HG03196 (cell line): ENCODE measurements around the gene HSBP1.

Experiments
- ATAC-seq: cut with Tn5 transposase; IDR thresholded peaks from one replicate; pipeline ENCODE4 v1.9.1; 2021; ENCODE audit not compliant: unreplicated experiment

HSBP1 gene

DNA sequence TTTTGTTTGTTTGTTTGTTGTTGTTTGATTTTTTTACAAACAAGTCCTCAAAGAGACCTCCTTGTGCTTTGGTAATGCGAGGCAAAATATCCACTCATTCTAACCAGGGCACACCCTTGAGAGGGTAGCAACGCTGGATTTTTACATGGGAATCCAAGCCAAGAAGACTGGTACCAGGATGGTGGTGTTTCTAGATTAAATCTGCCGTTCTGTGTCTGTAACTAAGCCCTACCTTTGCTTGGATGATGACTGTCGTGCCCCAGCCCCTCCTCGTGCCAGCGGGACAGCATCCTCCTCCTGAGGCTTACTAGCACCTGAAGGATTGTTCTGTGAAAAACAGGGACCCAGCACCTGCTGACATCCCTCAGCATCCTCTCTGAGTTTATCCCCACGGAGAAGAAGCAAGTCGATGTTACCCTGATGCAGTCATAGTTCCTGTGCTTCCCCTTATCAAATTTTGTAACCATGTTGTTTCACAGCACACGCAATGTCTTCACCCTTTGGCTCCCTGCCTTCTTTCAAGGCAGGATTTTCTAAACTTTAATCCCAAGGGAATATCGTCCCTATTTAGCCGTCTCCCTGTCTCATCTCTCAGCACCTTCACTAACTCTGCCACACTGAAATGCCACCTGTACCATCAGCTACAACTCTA lies 5.1 kb upstream of the HSBP1 start:
- ATAC-seq, result no peak

GRCh38 chr16:83803811-83804210 lies 4.0 kb upstream of the HSBP1 start:
- ATAC-seq, result no peak

DNA sequence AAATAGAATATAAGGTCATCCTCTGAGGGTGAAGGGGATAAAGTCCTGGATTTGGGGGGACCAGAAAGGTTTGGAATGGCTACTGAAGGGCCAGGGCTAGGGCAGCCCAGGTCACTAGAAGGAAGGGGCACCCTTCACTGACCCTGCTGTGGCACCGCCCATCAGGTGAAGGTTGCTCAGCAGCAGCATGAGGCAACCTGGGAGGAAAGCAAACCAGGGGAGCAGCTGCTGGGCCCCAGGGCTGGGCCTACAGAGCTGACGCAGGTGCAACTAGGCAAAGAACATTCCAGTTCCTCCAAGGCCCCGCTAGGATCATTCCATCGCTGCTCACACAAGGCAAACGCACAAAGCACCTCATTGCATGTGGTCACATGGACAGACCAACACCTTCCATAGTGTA lies 3.4 kb upstream of the HSBP1 start:
- ATAC-seq, result no peak

GRCh38 chr16:83806036-83806435 lies 1.7 kb upstream of the HSBP1 start:
- no peak for ATAC-seq

- no peak for ATAC-seq
These were observed 1.0 kb upstream of the HSBP1 start for GRCh38 chr16:83806731-83807130.

DNA sequence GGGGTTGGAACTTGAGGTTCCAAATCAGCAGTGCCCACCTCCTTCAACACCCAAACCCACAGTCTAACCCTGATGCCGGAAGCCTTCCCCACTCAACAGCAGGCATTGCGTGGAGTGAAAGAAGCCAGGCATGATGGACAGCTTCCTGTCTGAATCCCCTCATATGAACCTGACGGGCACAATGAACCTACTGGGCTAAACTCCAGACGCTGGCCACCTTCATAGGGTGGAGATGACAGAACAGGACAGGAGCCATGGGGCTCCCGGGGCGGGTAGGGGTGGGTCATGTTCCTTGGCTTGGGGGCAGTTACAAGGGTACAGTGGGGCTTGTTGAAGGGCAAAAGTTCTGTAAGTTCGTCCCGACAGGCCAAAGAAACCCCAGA lies 460 bp upstream of the HSBP1 start:
- ATAC-seq, result no peak

DNA sequence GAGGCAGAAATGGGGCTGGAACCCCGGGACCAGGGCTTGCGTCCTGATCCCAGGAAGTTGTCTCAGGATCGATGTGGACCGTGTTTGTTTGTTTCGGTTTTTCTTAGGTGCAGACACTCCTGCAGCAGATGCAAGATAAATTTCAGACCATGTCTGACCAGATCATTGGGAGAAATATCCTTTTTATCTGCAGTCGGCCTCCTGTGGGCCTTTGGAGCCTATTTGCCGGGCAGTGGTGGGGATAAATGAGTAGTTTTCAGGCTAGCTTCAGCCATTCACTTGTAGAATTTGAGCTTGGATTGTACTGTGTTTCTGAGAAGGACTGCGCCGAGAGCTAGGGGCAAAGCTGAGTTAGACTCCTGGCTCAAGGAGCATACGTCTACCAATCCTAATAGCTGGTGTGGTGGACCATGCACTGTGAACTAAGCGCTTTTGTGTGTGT lies 816 bp downstream of the HSBP1 start:
- no peak for ATAC-seq

DNA sequence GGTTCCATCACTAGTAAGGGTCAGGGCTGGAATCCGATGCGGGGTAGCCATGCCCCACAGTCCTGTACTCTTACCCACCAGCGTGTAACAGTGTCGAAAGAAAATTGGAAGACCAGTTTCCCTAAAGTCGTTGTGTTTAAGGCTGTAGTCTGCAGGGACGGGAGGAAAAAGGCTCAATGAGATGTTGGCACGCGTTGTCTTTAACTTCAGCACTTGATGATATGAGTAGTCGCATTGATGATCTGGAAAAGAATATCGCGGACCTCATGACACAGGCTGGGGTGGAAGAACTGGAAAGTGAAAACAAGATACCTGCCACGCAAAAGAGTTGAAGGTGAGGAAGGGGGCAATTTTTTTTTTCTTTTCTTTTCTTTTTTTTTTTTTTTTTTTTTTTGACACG lies 1.3 kb downstream of the HSBP1 start:
- no peak for ATAC-seq

GRCh38 chr16:83810901-83811300 lies 3.1 kb downstream of the HSBP1 start:
- ATAC-seq, result no peak

GRCh38 chr16:83813823-83814658 lies 6.3 kb downstream of the HSBP1 start:
- ATAC-seq, result no peak

DNA sequence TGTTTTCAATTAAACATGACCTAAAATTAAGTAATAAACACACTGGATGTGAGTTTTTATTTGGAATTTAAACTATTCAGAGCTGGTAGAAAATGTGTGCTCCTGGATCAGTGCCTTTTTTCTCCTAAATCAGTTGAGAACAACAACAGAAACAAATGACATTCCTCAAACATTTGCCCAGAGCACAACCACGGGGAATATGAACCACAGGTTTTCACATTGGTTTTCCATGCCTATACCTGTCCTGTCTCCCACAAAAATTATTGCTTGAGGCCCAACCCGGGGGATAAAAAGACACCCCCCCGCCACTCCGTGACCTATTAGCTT lies 6.8 kb downstream of the HSBP1 start:
- ATAC-seq, result no peak

DNA sequence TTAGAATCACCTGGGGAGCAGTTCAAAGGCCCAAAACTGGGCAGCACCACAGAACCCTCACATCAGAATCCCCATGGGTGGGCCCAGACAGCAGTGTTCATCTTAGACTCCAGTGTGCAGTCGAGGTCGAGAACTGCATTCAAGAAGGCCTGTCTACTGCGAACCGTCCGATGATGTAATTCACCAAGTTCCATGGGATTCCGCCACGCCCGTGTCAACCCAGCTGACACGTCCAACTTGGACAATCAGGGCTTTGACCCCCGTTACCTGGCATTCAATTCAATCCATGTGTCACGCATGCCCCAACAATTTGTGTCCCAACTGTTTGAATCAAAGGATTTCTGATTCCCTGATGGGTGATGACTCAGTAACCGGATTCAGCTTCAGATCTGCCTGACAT lies 9.2 kb downstream of the HSBP1 start:
- no peak for ATAC-seq

DNA sequence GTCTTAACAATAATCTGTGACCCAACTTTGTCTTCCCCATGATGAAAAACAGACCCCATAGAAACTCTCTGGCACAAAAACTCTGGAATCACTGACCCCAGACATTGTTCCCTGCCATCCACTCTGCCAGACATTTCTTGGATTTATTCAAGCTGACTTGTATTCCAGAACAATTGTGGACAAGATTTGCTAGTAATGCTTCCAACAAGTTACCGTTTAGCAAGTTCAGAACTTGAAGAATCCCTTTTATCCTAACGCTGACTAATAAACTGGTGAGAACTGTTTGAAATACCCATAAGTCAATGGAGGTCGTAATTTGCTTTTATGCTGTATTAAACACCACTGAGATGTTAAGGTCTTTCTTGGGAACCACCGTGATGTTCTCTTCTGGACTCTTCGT lies 10.5 kb downstream of the HSBP1 start:
- no peak for ATAC-seq

- no peak for ATAC-seq
These were observed 11.6 kb downstream of the HSBP1 start for GRCh38 chr16:83819361-83819760.

GRCh38 chr16:83826146-83826913 lies 18.6 kb downstream of the HSBP1 start:
- peak; percentile 80 for ATAC-seq

GRCh38 chr16:83830091-83830768 lies 22.5 kb downstream of the HSBP1 start:
- ATAC-seq, result no peak

- no peak for ATAC-seq
These were observed 23.1 kb downstream of the HSBP1 start for GRCh38 chr16:83830769-83831455.

- no peak for ATAC-seq
These were observed 23.7 kb downstream of the HSBP1 start for GRCh38 chr16:83831456-83831987.

DNA sequence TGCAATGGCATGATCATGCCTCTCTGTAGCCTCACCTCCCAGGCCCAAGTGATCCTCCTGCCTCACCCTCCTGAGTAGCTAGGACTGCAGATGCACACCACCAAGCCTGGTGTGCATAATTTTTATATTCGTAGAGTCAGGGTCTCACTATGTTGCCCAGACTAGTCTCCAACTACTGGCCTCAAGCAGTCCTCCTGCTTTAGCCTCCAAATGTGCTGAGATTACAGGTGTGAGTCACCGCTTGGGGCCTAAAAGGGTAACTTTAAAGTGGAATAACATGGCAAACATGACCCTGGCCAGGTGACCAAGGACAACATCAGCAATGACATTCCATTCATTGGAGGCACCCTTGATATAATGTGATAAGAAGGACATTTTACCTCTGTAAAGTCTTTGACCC lies 26.1 kb downstream of the HSBP1 start:
- no peak for ATAC-seq
